Fibroblast of lung (primary cell): ENCODE data around the gene TMED3. TPM values are rescaled to one million over a fixed set of nuclear protein-coding genes. Genes with fewer than 3 reads are reported as not detected.

ENCODE experiments used
- DNase-seq, 2 donors: peaks; one replicate each; pipeline versions ENCODE4 v3.0.0 to v3.0.0-alpha.2; 2010; ENCODE audit warnings: low read depth in 2 of 2
- H2AFZ ChIP-seq: 2 replicates; pipeline ENCODE4 v1.5.1; 2012; ENCODE audit warnings: low read length, control low read depth, inconsistent platforms
- H3K27ac ChIP-seq: 2 replicates; pipeline ENCODE4 v1.5.1; 2011; ENCODE audit warnings: low read length, control low read depth; ENCODE audit not compliant: insufficient read depth
- H3K27me3 ChIP-seq: 2 replicates; pipeline ENCODE4 v1.5.1; 2011; ENCODE audit warnings: mild to moderate bottlenecking, low read length; ENCODE audit not compliant: control insufficient read depth, insufficient read depth
- H3K36me3 ChIP-seq: 2 replicates; pipeline ENCODE4 v1.5.1; 2011; ENCODE audit warnings: low read length; ENCODE audit not compliant: control insufficient read depth, insufficient read depth
- H3K4me1 ChIP-seq: 2 replicates; pipeline ENCODE4 v1.5.1; 2011; ENCODE audit warnings: low read length; ENCODE audit not compliant: control insufficient read depth, insufficient read depth; ENCODE audit errors: extremely low read depth
- H3K4me2 ChIP-seq: 2 replicates; pipeline ENCODE4 v1.5.1; 2011; ENCODE audit warnings: low read length, control low read depth; ENCODE audit not compliant: insufficient read depth; ENCODE audit errors: extremely low read depth
- H3K4me3 ChIP-seq, 4 experiments: fragments of 200-600 bp in 1 of 4; sonication (generic) in 1 of 4; replicated peaks in 1 of 4; 2 replicates each; pipeline ENCODE4 v1.5.1; 2011 to 2016; ENCODE audit warnings: low read length in 4 of 4, low read depth in 3 of 4, mild to moderate bottlenecking in 3 of 4, control low read depth in 2 of 4, inconsistent platforms in 1 of 4, mixed read lengths in 1 of 4; ENCODE audit not compliant: insufficient read depth in 1 of 4; ENCODE audit errors: control extremely low read depth in 1 of 4
- H3K79me2 ChIP-seq: 2 replicates; pipeline ENCODE4 v1.5.1; 2012; ENCODE audit warnings: mild to moderate bottlenecking, low read length, inconsistent platforms; ENCODE audit not compliant: control insufficient read depth, insufficient read depth
- H3K9ac ChIP-seq: 2 replicates; pipeline ENCODE4 v1.5.1; 2011; ENCODE audit warnings: mild to moderate bottlenecking, low read length, control low read depth; ENCODE audit not compliant: insufficient read depth
- H3K9me3 ChIP-seq: 2 replicates; pipeline ENCODE4 v1.5.1; 2012; ENCODE audit warnings: low read depth, low read length; ENCODE audit not compliant: control insufficient read depth, insufficient read depth
- H4K20me1 ChIP-seq: 2 replicates; pipeline ENCODE4 v1.5.1; 2011; ENCODE audit warnings: low read length; ENCODE audit not compliant: control insufficient read depth, insufficient read depth; ENCODE audit errors: extremely low read depth
- CTCF ChIP-seq, 2 donors: IDR thresholded peaks in 1 of 2; conservative IDR thresholded peaks in 1 of 2; 1 replicate in 1 of 2; 2 replicates in 1 of 2; pipeline ENCODE4 v1.5.1; 2011 to 2012; ENCODE audit warnings: low read length in 2 of 2, control low read depth in 1 of 2, inconsistent platforms in 1 of 2, low read depth in 1 of 2, mild to moderate bottlenecking in 1 of 2
- EZH2 ChIP-seq: IDR thresholded peaks from 2 replicates; pipeline ENCODE4 v1.5.1; 2012; ENCODE audit warnings: low read length, control low read depth, mild to moderate bottlenecking; ENCODE audit errors: missing control alignments
- polyA plus RNA-seq, 2 donors: library from polyadenylated mRNA; depleted of rRNA in 1 of 2; stranded (reverse) in 1 of 2; unstranded in 1 of 2; fragments of >200 nt; gene quantifications; 2 replicates each; pipeline ENCODE4 v1.2.1, GENCODE V29; 2011 to 2012; ENCODE audit warnings: missing spikeins in 1 of 2
- total RNA-seq: library from RNA; depleted of rRNA; stranded (reverse); fragments of >200 nt; gene quantifications from 2 replicates; pipeline ENCODE4 v1.2.1, GENCODE V29; 2014

The TMED3 gene
- total and polyA plus RNA-seq, 2 donors (not counting 1 experiment from before 2014, with no cell fraction given) = 118 to 143 TPM

- DNase-seq = no peak
These were observed 38.6 kb downstream of the TMED3 start for GRCh38 chr15:79349525-79349924.

GRCh38 chr15:79352206-79352605, 41.3 kb downstream of the TMED3 start:
- Histone ChIP-seq H3K4me1 (no peaks in the 10 kb centered on the region), H3K4me2 (no peak overlapping the region), H3K79me2 (no peaks in the 10 kb centered on the region), H4K20me1 (no peaks in the 10 kb centered on the region), H2AFZ (no peak overlapping the region), H3K36me3 (no peaks in the 10 kb centered on the region), H3K4me3 (no peak overlapping the region), H3K9me3 (no peaks in the 10 kb centered on the region), H3K27ac (no peak overlapping the region), H3K27me3 (no peaks in the 10 kb centered on the region), H3K9ac (no peak overlapping the region)
- no peak for DNase-seq
- TF ChIP-seq CTCF (conservative IDR thresholded peaks at IDR 0.05 in 1 of 2, IDR thresholded peaks at IDR 0.05 in 1 of 2; ENCODE audit: low read depth in 1 of 2, low read length in 2 of 2) (no peak), EZH2 (no peak)

More at GRCh38 chr15:79349525-79349924, 38.6 kb downstream of the TMED3 start:
- no peaks in the 10 kb centered on the region for H3K36me3 ChIP-seq
- no peak overlapping the region for H3K27ac ChIP-seq
- no peak overlapping the region for H3K4me3 ChIP-seq
- no peaks in the 10 kb centered on the region for H3K27me3 ChIP-seq
- no peaks in the 10 kb centered on the region for H3K79me2 ChIP-seq
- TF ChIP-seq EZH2 (no peak), CTCF (conservative IDR thresholded peaks at IDR 0.05 in 1 of 2, IDR thresholded peaks at IDR 0.05 in 1 of 2; ENCODE audit: low read depth in 1 of 2, low read length in 2 of 2) (no peak)
- H3K9me3 ChIP-seq = no peaks in the 10 kb centered on the region
- H4K20me1 ChIP-seq = no peaks in the 10 kb centered on the region
- no peaks in the 10 kb centered on the region for H3K4me1 ChIP-seq
- H2AFZ ChIP-seq = no peak overlapping the region
- no peak overlapping the region for H3K9ac ChIP-seq
- no peak overlapping the region for H3K4me2 ChIP-seq

DNA sequence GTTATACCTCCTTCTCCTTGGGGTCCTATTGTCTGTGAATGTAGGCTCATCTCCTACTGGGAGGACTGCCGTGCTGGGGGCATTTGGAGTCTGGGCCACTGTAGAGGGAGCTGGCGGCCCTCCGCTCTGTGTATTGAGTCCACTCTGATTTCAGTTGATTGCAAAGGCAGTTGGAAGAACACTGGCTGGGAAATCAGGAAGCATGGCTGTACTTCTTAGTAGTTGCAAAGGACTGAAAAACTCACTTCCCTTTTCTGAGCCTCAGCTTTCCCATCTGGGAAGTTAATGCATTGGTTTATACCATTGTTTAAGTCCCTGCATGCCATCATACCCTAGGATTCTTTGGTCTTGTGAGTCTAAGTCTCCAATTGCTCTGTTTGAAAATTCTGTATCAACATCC, 46.7 kb downstream of the TMED3 start:
- Histone ChIP-seq H3K27ac (no peak overlapping the region), H3K4me2 (no peak overlapping the region), H3K79me2 (no peaks in the 10 kb centered on the region), H3K9ac (no peak overlapping the region), H3K4me1 (no peaks in the 10 kb centered on the region), H2AFZ (no peak overlapping the region), H4K20me1 (no peaks in the 10 kb centered on the region), H3K4me3 (no peak overlapping the region), H3K27me3 (no peaks in the 10 kb centered on the region), H3K36me3 (no peaks in the 10 kb centered on the region), H3K9me3 (no peaks in the 10 kb centered on the region)
- TF ChIP-seq EZH2 (no peak), CTCF (conservative IDR thresholded peaks at IDR 0.05 in 1 of 2, IDR thresholded peaks at IDR 0.05 in 1 of 2; ENCODE audit: low read depth in 1 of 2, low read length in 2 of 2) (no peak)
- no peak for DNase-seq
